ENCODE measurements around the gene DCAKD.

DNA sequence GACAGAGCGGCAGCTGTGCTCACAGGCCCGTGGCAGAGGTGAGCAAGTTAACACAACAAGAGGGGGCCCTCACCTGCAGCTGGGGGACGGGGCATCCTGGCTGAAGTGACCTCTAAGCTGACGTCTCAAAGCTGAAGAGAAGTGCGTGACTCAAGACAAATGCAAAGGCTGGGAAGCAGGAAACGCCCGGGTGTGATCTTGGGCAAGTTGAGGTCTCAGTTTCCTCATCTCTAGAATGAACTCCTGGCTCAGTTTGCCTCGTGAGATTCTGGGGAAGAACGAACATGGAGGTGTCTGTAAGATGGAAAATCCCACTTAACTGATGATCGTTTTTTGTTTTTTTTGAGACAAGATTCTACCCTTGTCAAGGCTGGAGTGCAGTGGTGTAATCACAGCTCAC, 43.2 kb downstream of the DCAKD start:
- TF ChIP-seq POLR2A (IDR thresholded peaks at IDR 0.05; ENCODE audit: borderline replicate concordance, extremely low read depth, insufficient read depth, insufficient read length) (no peak), CTCF (IDR thresholded peaks at IDR 0.05 in 2 of 3, conservative IDR thresholded peaks at IDR 0.05 in 1 of 3; ENCODE audit: borderline replicate concordance in 1 of 3, insufficient read depth in 1 of 3, low read depth in 2 of 3, low read length in 2 of 3) (no peak), CEBPB (IDR thresholded peaks at IDR 0.05; ENCODE audit: low read depth) (no peak), SIN3A (IDR thresholded peaks at IDR 0.05; ENCODE audit: low read depth) (no peak), EZH2phosphoT487 (IDR thresholded peaks at IDR 0.05; ENCODE audit: borderline replicate concordance) (no peak), MAX (IDR thresholded peaks at IDR 0.05) (no peak)
- TF ChIP-seq, protein P1, sequence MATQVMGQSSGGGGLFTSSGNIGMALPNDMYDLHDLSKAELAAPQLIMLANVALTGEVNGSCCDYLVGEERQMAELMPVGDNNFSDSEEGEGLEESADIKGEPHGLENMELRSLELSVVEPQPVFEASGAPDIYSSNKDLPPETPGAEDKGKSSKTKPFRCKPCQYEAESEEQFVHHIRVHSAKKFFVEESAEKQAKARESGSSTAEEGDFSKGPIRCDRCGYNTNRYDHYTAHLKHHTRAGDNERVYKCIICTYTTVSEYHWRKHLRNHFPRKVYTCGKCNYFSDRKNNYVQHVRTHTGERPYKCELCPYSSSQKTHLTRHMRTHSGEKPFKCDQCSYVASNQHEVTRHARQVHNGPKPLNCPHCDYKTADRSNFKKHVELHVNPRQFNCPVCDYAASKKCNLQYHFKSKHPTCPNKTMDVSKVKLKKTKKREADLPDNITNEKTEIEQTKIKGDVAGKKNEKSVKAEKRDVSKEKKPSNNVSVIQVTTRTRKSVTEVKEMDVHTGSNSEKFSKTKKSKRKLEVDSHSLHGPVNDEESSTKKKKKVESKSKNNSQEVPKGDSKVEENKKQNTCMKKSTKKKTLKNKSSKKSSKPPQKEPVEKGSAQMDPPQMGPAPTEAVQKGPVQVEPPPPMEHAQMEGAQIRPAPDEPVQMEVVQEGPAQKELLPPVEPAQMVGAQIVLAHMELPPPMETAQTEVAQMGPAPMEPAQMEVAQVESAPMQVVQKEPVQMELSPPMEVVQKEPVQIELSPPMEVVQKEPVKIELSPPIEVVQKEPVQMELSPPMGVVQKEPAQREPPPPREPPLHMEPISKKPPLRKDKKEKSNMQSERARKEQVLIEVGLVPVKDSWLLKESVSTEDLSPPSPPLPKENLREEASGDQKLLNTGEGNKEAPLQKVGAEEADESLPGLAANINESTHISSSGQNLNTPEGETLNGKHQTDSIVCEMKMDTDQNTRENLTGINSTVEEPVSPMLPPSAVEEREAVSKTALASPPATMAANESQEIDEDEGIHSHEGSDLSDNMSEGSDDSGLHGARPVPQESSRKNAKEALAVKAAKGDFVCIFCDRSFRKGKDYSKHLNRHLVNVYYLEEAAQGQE (IDR thresholded peaks at IDR 0.05; ENCODE audit: low read depth), result no peak
